Nephron (organoid): Measurements from ENCODE around the gene RBBP5.
"Not testable (repeated sequence)": the region's sequence is repeated elsewhere in the genome, so short reads cannot be mapped to it uniquely, and the experiment has no call there.

Source experiments
- H3K27ac Mint-ChIP-seq, 3 experiments: 2 replicates each; pipeline ENCODE4 v1.8.0; 2020; ENCODE audit warnings: mixed read lengths in 3 of 3, mild to moderate bottlenecking in 2 of 3, moderate library complexity in 1 of 3
- H3K27me3 Mint-ChIP-seq: 2 replicates; pipeline ENCODE4 v1.8.0; 2021; ENCODE audit warnings: low read depth, mild to moderate bottlenecking, moderate library complexity, mixed read lengths
- H3K36me3 Mint-ChIP-seq: 2 replicates; pipeline ENCODE4 v1.8.0; 2020; ENCODE audit warnings: low read depth, mixed read lengths
- H3K4me1 Mint-ChIP-seq: 2 replicates; pipeline ENCODE4 v1.8.0; 2020; ENCODE audit warnings: mixed read lengths
- H3K4me3 Mint-ChIP-seq, 3 experiments: 2 replicates each; pipeline ENCODE4 v1.8.0; 2020; ENCODE audit warnings: mild to moderate bottlenecking in 3 of 3, mixed read lengths in 3 of 3, moderate library complexity in 2 of 3
- H3K9me3 Mint-ChIP-seq: 2 replicates; pipeline ENCODE4 v1.8.0; 2020; ENCODE audit warnings: mixed read lengths
- TF ChIP-seq, protein P1 (sequence below), 3 experiments: fragments of 200-600 bp; sonication (generic); IDR thresholded peaks; one replicate each; pipeline ENCODE4 v1.5.0; 2021; ENCODE audit warnings: antibody characterized with exemption in 3 of 3; ENCODE audit not compliant: unreplicated experiment in 3 of 3

The RBBP5 gene

DNA sequence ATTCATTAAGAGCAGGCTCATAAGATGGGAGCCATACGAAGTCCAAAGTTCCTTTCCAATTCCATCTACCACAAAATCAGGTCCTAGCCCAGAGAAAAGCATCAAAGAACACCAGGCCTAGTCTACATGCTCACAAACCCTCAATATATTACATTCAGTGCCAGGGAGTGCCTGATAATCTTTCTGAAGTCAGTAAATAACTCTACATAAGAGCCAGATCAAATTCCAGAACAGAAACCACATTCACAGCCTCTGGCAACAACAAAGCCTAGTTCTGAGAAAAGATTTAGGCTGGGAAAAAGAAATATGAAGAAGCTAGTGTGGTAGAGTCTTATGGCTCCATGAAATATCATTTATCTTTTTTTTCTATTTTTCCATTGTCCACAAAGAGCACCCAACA lies 40.5 kb upstream of the RBBP5 start:
- Mint-ChIP-seq H3K36me3 (peaks cover 80% of the 10 kb centered on the region), H3K4me1 (no peaks in the 10 kb centered on the region), H3K4me3 (no peak overlapping the region), H3K9me3 (peaks cover 4% of the 10 kb centered on the region), H3K27ac (no peak overlapping the region), H3K27me3 (no peaks in the 10 kb centered on the region)
- TF ChIP-seq, protein P1, sequence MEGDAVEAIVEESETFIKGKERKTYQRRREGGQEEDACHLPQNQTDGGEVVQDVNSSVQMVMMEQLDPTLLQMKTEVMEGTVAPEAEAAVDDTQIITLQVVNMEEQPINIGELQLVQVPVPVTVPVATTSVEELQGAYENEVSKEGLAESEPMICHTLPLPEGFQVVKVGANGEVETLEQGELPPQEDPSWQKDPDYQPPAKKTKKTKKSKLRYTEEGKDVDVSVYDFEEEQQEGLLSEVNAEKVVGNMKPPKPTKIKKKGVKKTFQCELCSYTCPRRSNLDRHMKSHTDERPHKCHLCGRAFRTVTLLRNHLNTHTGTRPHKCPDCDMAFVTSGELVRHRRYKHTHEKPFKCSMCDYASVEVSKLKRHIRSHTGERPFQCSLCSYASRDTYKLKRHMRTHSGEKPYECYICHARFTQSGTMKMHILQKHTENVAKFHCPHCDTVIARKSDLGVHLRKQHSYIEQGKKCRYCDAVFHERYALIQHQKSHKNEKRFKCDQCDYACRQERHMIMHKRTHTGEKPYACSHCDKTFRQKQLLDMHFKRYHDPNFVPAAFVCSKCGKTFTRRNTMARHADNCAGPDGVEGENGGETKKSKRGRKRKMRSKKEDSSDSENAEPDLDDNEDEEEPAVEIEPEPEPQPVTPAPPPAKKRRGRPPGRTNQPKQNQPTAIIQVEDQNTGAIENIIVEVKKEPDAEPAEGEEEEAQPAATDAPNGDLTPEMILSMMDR (IDR thresholded peaks at IDR 0.05; ENCODE audit: unreplicated experiment in 3 of 3) = no peak

DNA sequence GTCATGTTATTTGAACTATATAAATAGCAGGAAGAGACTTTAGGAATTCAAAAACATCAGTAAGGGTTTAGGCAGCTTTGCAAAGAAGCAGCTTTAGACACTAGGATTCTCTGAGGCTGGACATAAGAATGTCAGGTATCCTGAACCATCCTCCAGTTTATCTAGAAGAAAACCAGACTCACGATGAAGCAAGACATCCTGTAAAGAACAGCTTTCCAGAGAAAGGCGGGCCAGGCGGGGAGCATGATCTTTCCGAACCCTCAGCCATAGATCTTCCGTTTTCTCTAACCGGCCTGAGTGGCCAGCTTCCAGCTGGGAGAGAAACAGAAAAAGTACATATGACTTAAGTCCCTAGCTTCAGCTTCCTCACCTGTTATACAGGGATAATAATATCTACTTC lies 39.3 kb upstream of the RBBP5 start:
- TF ChIP-seq, protein P1 (IDR thresholded peaks at IDR 0.05; ENCODE audit: unreplicated experiment in 3 of 3) = no peak
- Mint-ChIP-seq H3K4me1 (no peaks in the 10 kb centered on the region), H3K4me3 (no peak overlapping the region), H3K27ac (no peak overlapping the region), H3K9me3 (peaks cover 16% of the 10 kb centered on the region), H3K36me3 (peaks cover 83% of the 10 kb centered on the region), H3K27me3 (no peaks in the 10 kb centered on the region)

- no peak overlapping the region for H3K4me3 Mint-ChIP-seq
- TF ChIP-seq, protein P1 (IDR thresholded peaks at IDR 0.05; ENCODE audit: unreplicated experiment in 3 of 3) = no peak
- H3K36me3 Mint-ChIP-seq = peaks cover 92% of the 10 kb centered on the region
- peaks cover 25% of the 10 kb centered on the region for H3K9me3 Mint-ChIP-seq
- no peaks in the 10 kb centered on the region for H3K27me3 Mint-ChIP-seq
- H3K4me1 Mint-ChIP-seq = no peaks in the 10 kb centered on the region
- no peak overlapping the region for H3K27ac Mint-ChIP-seq
These were observed 36.4 kb upstream of the RBBP5 start for GRCh38 chr1:205158048-205158616.

- peaks cover 83% of the 10 kb centered on the region for H3K36me3 Mint-ChIP-seq
- not testable (repeated sequence) for H3K27me3 Mint-ChIP-seq, H3K4me1 Mint-ChIP-seq, H3K27ac Mint-ChIP-seq, H3K4me3 Mint-ChIP-seq
- peaks cover 25% of the 10 kb centered on the region for H3K9me3 Mint-ChIP-seq
These were observed 34.0 kb upstream of the RBBP5 start for GRCh38 chr1:205155665-205156377.

DNA sequence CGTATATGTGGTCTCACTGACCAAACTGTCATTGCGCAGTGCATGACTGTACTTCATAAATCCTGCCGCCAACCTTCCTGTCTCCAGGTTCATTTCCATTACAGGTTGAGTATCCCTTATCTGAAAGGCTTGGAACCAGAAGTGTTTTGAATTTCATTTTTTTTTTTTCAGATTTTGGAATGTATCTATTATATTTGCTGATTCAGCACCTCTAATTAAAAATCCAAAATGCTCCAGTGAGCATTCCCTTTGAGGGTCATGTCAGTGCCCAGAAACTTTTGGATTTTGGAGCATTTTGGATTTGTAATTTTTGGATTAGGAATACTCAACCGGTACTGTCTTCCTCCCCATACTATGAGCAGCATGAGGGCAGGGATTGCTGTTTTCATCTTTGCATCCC lies 30.7 kb upstream of the RBBP5 start:
- no peak overlapping the region for H3K27ac Mint-ChIP-seq
- no peaks in the 10 kb centered on the region for H3K4me1 Mint-ChIP-seq
- peaks cover 77% of the 10 kb centered on the region for H3K36me3 Mint-ChIP-seq
- H3K27me3 Mint-ChIP-seq = no peaks in the 10 kb centered on the region
- TF ChIP-seq, protein P1 (IDR thresholded peaks at IDR 0.05; ENCODE audit: unreplicated experiment in 3 of 3) = no peak
- H3K9me3 Mint-ChIP-seq = peaks cover 22% of the 10 kb centered on the region
- H3K4me3 Mint-ChIP-seq = no peak overlapping the region

DNA sequence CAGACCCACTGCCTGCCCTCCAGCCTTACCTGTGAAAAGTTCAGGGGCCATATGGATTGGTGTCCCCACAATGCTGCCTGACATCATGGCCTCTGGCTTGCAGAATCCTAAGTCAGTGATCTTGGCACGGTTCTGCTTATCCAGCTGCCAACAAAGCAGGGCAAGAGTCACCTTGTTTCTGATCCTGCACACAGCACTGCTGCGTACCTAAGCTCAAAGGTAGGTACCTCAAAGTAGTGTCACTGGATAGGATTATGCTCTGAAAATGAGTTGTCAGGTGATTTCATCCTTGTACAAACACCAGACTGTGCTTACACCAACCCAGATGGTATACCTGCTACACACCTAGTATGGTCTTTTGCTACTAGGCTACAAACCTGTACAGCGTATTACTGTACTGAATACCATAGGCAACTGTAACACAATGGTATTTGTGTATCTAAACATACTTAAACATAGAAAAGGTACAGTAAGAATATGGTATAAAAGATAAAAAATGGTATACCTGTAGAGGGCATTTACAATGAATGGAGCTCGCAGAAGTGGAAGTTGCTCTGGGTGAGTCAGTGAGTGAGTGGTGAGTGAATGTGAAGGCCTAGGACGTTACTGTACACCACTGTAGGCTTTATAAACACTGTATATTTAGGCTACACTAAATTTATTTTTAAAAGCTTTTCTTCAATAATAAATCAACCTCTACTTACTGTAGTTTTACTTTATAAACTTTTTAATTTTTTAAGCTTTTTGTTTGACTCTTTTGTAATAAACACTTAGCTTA lies 29.1 kb upstream of the RBBP5 start:
- peaks cover 7% of the 10 kb centered on the region for H3K9me3 Mint-ChIP-seq
- no peak overlapping the region for H3K4me3 Mint-ChIP-seq
- peaks cover 68% of the 10 kb centered on the region for H3K36me3 Mint-ChIP-seq
- TF ChIP-seq, protein P1 (IDR thresholded peaks at IDR 0.05; ENCODE audit: unreplicated experiment in 3 of 3) = no peak
- no peaks in the 10 kb centered on the region for H3K27me3 Mint-ChIP-seq
- H3K4me1 Mint-ChIP-seq = no peaks in the 10 kb centered on the region
- no peak overlapping the region for H3K27ac Mint-ChIP-seq
